GM13977 (cell line): ENCODE results near the gene SELENOI.
"Not testable (repeated sequence)": the region's sequence is repeated elsewhere in the genome, so short reads cannot be mapped to it uniquely, and the experiment has no call there.

Source experiments
- DNase-seq: peaks from one replicate; pipeline ENCODE4 v3.0.0; 2012; ENCODE audit warnings: low spot score
- in situ Hi-C: fragments of 300-500 bp; cut with MboI; formaldehyde crosslinking; loops from one replicate; pipeline ENCODE4 v1.12.0; 2022; ENCODE audit warnings: low sequenced_read_pairs, low pct_unique_long_range_greater_than_20kb, mixed read lengths, inconsistent platforms; ENCODE audit not compliant: unreplicated experiment
- TF ChIP-seq, protein P1 (sequence below): IDR thresholded peaks from 2 replicates; pipeline ENCODE4 v1.5.1; 2012; ENCODE audit warnings: mild to moderate bottlenecking, control low read depth; ENCODE audit not compliant: insufficient read depth; ENCODE audit errors: extremely low read depth, missing control alignments

Gene SELENOI

DNA sequence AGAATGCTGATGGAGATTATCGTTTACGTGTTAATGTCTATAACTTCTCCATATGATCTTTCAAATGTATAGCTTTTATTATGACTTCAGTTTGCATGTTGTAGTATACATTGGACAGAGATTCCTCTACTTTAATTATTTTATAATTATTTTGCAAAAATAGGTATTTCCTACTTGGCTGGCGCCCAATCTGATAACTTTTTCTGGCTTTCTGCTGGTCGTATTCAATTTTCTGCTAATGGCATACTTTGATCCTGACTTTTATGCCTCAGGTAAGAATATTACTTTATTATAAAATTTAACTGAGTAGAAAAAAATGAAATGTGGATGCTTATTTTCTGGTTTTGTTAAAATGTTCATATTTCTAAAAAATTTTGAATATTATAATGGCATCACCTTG, 18.7 kb downstream of the SELENOI start:
- in situ Hi-C loops: no loop called here
- DNase-seq: no peak
- TF ChIP-seq, protein P1, sequence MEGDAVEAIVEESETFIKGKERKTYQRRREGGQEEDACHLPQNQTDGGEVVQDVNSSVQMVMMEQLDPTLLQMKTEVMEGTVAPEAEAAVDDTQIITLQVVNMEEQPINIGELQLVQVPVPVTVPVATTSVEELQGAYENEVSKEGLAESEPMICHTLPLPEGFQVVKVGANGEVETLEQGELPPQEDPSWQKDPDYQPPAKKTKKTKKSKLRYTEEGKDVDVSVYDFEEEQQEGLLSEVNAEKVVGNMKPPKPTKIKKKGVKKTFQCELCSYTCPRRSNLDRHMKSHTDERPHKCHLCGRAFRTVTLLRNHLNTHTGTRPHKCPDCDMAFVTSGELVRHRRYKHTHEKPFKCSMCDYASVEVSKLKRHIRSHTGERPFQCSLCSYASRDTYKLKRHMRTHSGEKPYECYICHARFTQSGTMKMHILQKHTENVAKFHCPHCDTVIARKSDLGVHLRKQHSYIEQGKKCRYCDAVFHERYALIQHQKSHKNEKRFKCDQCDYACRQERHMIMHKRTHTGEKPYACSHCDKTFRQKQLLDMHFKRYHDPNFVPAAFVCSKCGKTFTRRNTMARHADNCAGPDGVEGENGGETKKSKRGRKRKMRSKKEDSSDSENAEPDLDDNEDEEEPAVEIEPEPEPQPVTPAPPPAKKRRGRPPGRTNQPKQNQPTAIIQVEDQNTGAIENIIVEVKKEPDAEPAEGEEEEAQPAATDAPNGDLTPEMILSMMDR: no peak

DNA sequence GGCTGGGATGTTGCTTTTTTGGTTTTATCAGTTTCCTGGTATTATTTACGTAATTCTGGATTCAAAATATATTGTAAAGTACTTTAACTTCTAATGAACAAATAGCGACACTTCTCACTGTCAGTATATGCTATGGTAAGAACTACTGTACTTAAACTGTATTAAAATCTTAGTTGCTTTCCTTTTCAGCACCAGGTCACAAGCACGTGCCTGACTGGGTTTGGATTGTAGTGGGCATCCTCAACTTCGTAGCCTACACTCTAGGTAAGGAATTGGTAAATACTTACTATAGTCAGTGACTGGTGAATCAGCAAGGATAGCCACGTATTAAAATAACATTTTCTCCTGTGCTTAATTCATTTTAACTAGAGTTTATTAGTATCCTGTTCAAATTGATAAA, 21.0 kb downstream of the SELENOI start:
- in situ Hi-C loops: no loop called here
- no peak for DNase-seq
- TF ChIP-seq, protein P1: no peak

DNA sequence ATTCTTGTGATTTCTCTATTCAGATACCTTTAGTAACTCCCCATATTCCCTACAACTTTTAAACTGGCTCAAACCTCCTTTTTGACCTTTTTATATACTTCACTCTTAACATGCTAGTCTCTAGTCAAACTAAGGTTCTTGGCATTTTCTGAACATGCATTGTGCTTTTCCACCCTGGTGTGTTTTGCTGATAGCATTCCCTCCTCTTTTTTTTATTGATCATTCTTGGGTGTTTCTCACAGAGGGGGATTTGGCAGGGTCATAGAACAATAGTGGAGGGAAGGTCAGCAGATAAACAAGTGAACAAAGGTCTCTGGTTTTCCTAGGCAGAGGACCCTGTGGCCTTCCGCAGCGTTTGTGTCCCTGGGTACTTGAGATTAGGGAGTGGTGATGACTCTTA, 23.7 kb downstream of the SELENOI start:
- in situ Hi-C loops, DNase-seq: not testable (repeated sequence)

DNA sequence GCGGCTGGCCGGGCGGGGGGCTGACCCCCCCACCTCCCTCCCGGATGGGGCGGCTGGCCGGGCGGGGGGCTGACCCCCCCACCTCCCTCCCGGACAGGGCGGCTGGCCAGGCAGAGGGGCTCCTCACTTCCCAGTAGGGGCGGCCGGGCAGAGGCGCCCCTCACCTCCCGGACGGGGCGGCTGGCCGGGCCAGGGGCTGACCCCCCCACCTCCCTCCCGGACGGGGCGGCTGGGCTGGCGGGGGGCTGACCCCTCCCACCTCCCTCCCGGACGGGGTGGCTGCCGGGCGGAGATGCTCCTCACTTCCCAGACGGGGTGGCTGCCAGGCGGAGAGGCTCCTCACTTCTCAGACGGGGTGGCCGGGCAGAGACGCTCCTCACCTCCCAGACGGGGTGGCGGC, 25.0 kb downstream of the SELENOI start:
- in situ Hi-C loops, DNase-seq: not testable (repeated sequence)

DNA sequence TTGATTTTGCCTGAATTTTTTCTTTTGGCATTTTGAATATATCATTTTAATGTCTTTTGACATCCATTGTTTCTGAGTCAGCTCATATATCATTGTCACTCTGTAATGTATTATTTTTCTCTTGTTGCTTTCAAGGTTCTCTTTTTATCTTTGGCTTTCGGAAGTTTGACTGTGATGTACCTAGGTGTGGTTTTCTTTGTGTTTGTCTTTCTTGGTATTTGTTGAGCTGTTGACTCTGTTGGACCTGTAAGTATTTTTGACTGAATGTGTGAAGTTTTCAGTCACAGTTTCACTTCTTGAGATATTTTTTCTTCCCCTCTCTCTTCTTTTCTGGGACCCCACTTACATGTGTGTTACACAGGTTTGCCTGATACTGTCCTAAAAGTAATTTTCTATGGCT, 30.9 kb downstream of the SELENOI start:
- TF ChIP-seq, protein P1: no peak
- no peak for DNase-seq
- in situ Hi-C loops: no loop called here

DNA sequence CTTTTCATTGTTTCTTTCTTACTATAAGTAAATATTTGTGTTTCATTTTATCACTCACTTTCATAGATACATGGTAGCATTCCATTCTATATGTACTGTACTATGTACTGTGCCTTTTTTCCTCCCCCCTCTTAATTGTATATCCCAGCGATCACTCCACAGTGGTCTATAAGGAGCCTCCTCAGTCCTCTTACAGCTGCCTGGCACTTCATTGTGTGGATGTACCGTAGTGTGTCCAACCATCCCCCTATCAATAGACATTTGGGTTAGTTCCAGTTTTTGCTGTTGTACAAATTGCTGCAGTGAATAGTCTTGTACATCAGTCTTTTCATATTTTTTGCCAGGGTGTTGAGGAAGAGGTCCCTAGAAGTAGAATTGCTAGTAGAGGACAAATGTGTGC, 34.3 kb downstream of the SELENOI start:
- DNase-seq: no peak
- TF ChIP-seq, protein P1: no peak
- in situ Hi-C loops: no loop called here

DNA sequence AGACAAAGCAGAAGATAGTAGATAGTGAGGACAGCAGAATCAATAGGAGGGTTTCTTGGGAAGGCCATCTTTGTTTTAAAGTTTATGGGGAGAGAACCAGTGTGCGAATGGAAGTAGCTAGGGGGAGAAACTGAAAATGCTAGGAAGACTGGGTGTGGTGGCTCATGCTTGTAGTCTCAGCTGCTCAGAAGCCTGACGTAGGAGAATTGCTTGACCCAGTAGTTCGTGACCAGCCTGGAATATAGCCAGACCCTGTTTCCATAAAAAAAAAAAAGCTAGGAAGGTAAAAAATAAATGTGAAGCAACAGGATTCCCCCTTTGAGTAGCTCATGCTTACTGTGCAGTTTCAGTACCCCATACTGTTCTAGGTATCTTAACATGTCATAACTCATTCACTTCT, 36.6 kb downstream of the SELENOI start:
- DNase-seq: no peak
- in situ Hi-C loops: no loop called here
- TF ChIP-seq, protein P1: no peak

DNA sequence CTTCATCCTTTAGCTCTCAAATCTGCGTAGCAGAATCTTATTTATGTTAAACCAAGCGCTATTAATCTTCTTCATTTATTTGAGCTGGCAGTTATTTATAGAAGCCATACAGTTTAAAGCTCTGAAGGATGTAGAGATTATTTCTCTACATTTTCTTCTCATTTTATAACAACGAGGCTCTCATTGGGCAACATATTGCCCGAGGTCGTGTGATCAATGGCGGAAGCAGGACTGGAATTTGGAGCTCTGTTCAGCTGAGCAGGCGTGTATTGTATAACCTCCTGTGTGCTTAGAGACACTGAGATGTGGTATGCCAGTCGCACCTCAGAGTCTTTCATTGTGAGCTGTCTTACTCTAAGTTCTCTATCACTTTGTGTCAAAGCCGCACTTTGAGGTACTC, 38.2 kb downstream of the SELENOI start:
- TF ChIP-seq, protein P1: no peak
- no peak for DNase-seq
- in situ Hi-C loops: no loop called here
